HepG2 (cell line): ENCODE data around the gene MAP6D1. TPM values are rescaled to one million over a fixed set of nuclear protein-coding genes. Genes with fewer than 3 reads are reported as not detected.

Experiments used
- ATAC-seq: fragments of 200-7000 bp; cut with Tn5 transposase; 3 replicates; pipeline ENCODE4 v1.9.1; 2020; ENCODE audit warnings: mild to moderate bottlenecking, moderate library complexity
- BruUV-seq: library from RNA; stranded (reverse); fragments of 400-500 nt; replicated peaks from 2 replicates; lab custom pipeline; 2021; lab: Mats Ljungman, UMichigan
- CTCF ChIA-PET: fragments of 300-600 bp; formaldehyde crosslinking; extraction: SDS; loops from one replicate; lab custom pipeline; 2021; ENCODE audit warnings: low total read pairs, inconsistent platforms, low intra/inter-chr PET ratio; lab: Yijun Ruan, JAX
- POLR2A ChIA-PET: fragments of 350-600 bp; sonication (Branson Sonifier 250); formaldehyde crosslinking; loops from one replicate; lab custom pipeline; 2020; ENCODE audit warnings: antibody characterized with exemption, inconsistent platforms; lab: Yijun Ruan, JAX
- DNase-seq: peaks from one replicate; pipeline ENCODE4 v3.0.0-alpha.2; 2015; ENCODE audit warnings: low spot score
- FAIRE-seq: peaks from 3 replicates; lab custom pipeline; 2011; peaks lifted over from hg19 to GRCh38; lab: Jason Lieb, UNC
- H2AFZ ChIP-seq: one replicate; pipeline ENCODE4 v1.6.1; 2011; ENCODE audit warnings: low read length, inconsistent platforms
- H3K27ac ChIP-seq: fragments of 300-600 bp; 3 replicates; pipeline ENCODE4 v1.8.0; 2011; ENCODE audit warnings: mixed run types, mild to moderate bottlenecking, mixed read lengths, low read length, inconsistent platforms; ENCODE audit not compliant: insufficient read depth; ENCODE audit errors: extremely low read length
- H3K27me3 ChIP-seq, 2 experiments: fragments of 200-600 bp in 1 of 2; 2 replicates in 1 of 2; 3 replicates in 1 of 2; pipeline versions ENCODE4 v1.6.0 to v1.8.0; 2011; ENCODE audit warnings: low read length in 2 of 2, mild to moderate bottlenecking in 2 of 2, moderate library complexity in 2 of 2, inconsistent platforms in 1 of 2; ENCODE audit not compliant: insufficient read depth in 2 of 2, control insufficient read depth in 1 of 2
- H3K36me3 ChIP-seq, 2 experiments: fragments of 200-600 bp in 1 of 2; replicated peaks in 1 of 2; 2 replicates in 1 of 2; 3 replicates in 1 of 2; pipeline versions ENCODE4 v1.5.1 to v1.8.0; 2011; ENCODE audit warnings: low read length in 2 of 2, inconsistent platforms in 1 of 2; ENCODE audit not compliant: insufficient read depth in 2 of 2, control insufficient read depth in 1 of 2
- H3K4me1 ChIP-seq: 2 replicates; pipeline ENCODE4 v1.5.1; 2012; ENCODE audit warnings: low read length, inconsistent platforms; ENCODE audit not compliant: insufficient read depth
- H3K4me2 ChIP-seq: 2 replicates; pipeline ENCODE4 v1.6.0; 2011; ENCODE audit warnings: low read depth, low read length, inconsistent platforms
- H3K4me3 ChIP-seq, 3 experiments: fragments of 200-600 bp in 1 of 3; sonication (generic), shearing (Covaris generic) in 1 of 3; replicated peaks in 1 of 3; 2 replicates each; pipeline ENCODE4 v1.5.1; 2011 to 2016; ENCODE audit warnings: low read length in 3 of 3, inconsistent platforms in 2 of 3, low read depth in 2 of 3, mild to moderate bottlenecking in 2 of 3, control low read depth in 1 of 3, mixed read lengths in 1 of 3; ENCODE audit not compliant: insufficient read depth in 1 of 3
- H3K79me2 ChIP-seq: one replicate; pipeline ENCODE4 v1.6.1; 2011; ENCODE audit warnings: low read length, inconsistent platforms; ENCODE audit not compliant: insufficient read depth
- H3K9ac ChIP-seq: 2 replicates; pipeline ENCODE4 v1.6.0; 2011; ENCODE audit warnings: mild to moderate bottlenecking, low read depth, low read length, inconsistent platforms; ENCODE audit not compliant: insufficient read depth
- H3K9me3 ChIP-seq: 2 replicates; pipeline ENCODE4 v1.5.1; 2012; ENCODE audit warnings: mild to moderate bottlenecking, low read length
- H4K20me1 ChIP-seq: 2 replicates; pipeline ENCODE4 v1.6.0; 2011; ENCODE audit warnings: inconsistent platforms, mild to moderate bottlenecking, low read length, moderate library complexity; ENCODE audit not compliant: insufficient read depth
- CAMTA2 ChIP-seq: sonication (generic); formaldehyde crosslinking; IDR thresholded peaks from 2 replicates; pipeline ENCODE4 v1.4.0; 2020; ENCODE audit warnings: mild to moderate bottlenecking, missing genetic modification reagents, borderline replicate concordance
- ETV5 ChIP-seq: IDR thresholded peaks from 2 replicates; pipeline ENCODE4 v1.6.1; 2018; ENCODE audit warnings: missing biosample characterization, missing genetic modification reagents, inconsistent platforms, borderline replicate concordance
- GTF3A ChIP-seq: sonication (generic); formaldehyde crosslinking; conservative IDR thresholded peaks from 2 replicates; pipeline ENCODE4 v1.4.0; 2020; ENCODE audit warnings: mild to moderate bottlenecking, missing genetic modification reagents
- GZF1 ChIP-seq: sonication (generic); formaldehyde crosslinking; IDR thresholded peaks from 2 replicates; pipeline ENCODE4 v1.5.1; 2020; ENCODE audit warnings: mild to moderate bottlenecking, missing genetic modification reagents
- MIER2 ChIP-seq: IDR thresholded peaks from 2 replicates; pipeline ENCODE4 v1.6.1; 2016; ENCODE audit warnings: missing biosample characterization, missing genetic modification reagents
- NBN ChIP-seq: fragments of 450-650 bp; conservative IDR thresholded peaks from 2 replicates; pipeline ENCODE4 v1.6.1; 2017
- RAD51 ChIP-seq: fragments of 450-650 bp; IDR thresholded peaks from 2 replicates; pipeline ENCODE4 v1.6.1; 2016; ENCODE audit warnings: borderline replicate concordance
- ZBTB33 ChIP-seq: sonication (generic); formaldehyde crosslinking; IDR thresholded peaks from 2 replicates; pipeline ENCODE4 v1.4.0; 2020; ENCODE audit warnings: missing genetic modification reagents
- ZFAT ChIP-seq: sonication (generic); formaldehyde crosslinking; conservative IDR thresholded peaks from 2 replicates; pipeline ENCODE4 v1.8.1; 2023; ENCODE audit warnings: missing genetic modification reagents, inconsistent platforms
- ZNF275 ChIP-seq: sonication (generic); formaldehyde crosslinking; IDR thresholded peaks from 2 replicates; pipeline ENCODE4 v1.8.0; 2022; ENCODE audit warnings: missing genetic modification reagents, mild to moderate bottlenecking, inconsistent platforms, borderline replicate concordance
- ZNF362 ChIP-seq: sonication (generic); formaldehyde crosslinking; IDR thresholded peaks from 2 replicates; pipeline ENCODE4 v1.4.0; 2020; ENCODE audit warnings: missing genetic modification reagents, mild to moderate bottlenecking, borderline replicate concordance
- ZNF629 ChIP-seq: sonication (generic); formaldehyde crosslinking; conservative IDR thresholded peaks from 2 replicates; pipeline ENCODE4 v1.5.0; 2020; ENCODE audit warnings: missing genetic modification reagents
- WGBS: methylation state at CpG from one replicate; pipeline ENCODE4 v1.1.6; 2017; ENCODE audit warnings: low lambda C conversion rate; 5-methylcytosine and 5-hydroxymethylcytosine counted together
- in situ Hi-C: cut with HindIII; loops from 2 replicates; pipeline ENCODE4 v1.10.0; 2017; ENCODE audit warnings: low pct_unique_long_range_greater_than_20kb; ENCODE audit not compliant: extremely low pct_ligation_motif_present
- intact Hi-C: fragments of 100-400 bp; cut with micrococcal nuclease; formaldehyde crosslinking; loops from one replicate; pipeline ENCODE4 v1.10.0; 2022; ENCODE audit not compliant: unreplicated experiment
- polyA plus RNA-seq, 8 experiments: library from polyadenylated mRNA; depleted of rRNA in 3 of 8; stranded (reverse) in 7 of 8; unstranded in 1 of 8; fragments of >200 nt; fragmentation: Illumina TruSeq in 4 of 8; extraction: Trizol in 4 of 8; gene quantifications; 2 replicates each; pipeline versions ENCODE4 v1.2.1 to v1.2.3, GENCODE V29; 2011 to 2016; ENCODE audit warnings: low read depth in 4 of 8, missing spikeins in 1 of 8, mixed read lengths in 1 of 8; ENCODE audit not compliant: insufficient read depth in 1 of 8
- total RNA-seq, 5 experiments: library from RNA; depleted of rRNA; stranded (reverse); fragments of >200 nt; fragmentation: Illumina TruSeq; extraction: Trizol; gene quantifications; 2 replicates each; pipeline ENCODE4 v1.2.3, GENCODE V29; 2016; ENCODE audit warnings: low read depth in 1 of 5
- TF ChIP-seq, protein P1 (sequence below): IDR thresholded peaks from 2 replicates; pipeline ENCODE4 v1.6.1; 2016; ENCODE audit warnings: missing genetic modification reagents, missing compliant biosample characterization

The MAP6D1 gene
- total and polyA plus RNA-seq, 2 of the 13 experiments (the other 11 are each of a cell fraction or from before 2014, with no cell fraction given), result 0.12 to 0.62 TPM

- Histone ChIP-seq H3K79me2 (no peaks in the 10 kb centered on the region), H3K9me3 (no peaks in the 10 kb centered on the region), H3K27ac (no peak overlapping the region), H3K4me1 (no peaks in the 10 kb centered on the region; the same call in 1 of the 2 replicates), H3K4me2 (no peak overlapping the region), H3K27me3 (no peaks in the 10 kb centered on the region), H3K36me3 (peaks cover 22 to 51% of the 10 kb centered on the region in 2 experiments), H3K4me3 (no peak overlapping the region), H3K9ac (no peak overlapping the region), H4K20me1 (no peaks in the 10 kb centered on the region), H2AFZ (no peak overlapping the region)
- POLR2A ChIA-PET, result no interaction called here
- WGBS, result 97% methylated on average over 20 of the region's 24 CpGs
- DNase-seq, result no peak
- ATAC-seq, result no peak
- in situ Hi-C loops (no loop called here), intact Hi-C loops (no loop called here)
- no peak for FAIRE-seq
- CTCF ChIA-PET, result no interaction called here
- TF ChIP-seq MIER2 (no peak), ETV5 (no peak), GZF1 (CRISPR knock-in tag) (no peak)
- BruUV-seq, result no TSS peak
These were observed 14.5 kb downstream of the MAP6D1 start for GRCh38 chr3:183810643-183811594.

- POLR2A ChIA-PET, result no interaction called here
- no peak for FAIRE-seq
- Histone ChIP-seq H4K20me1 (no peaks in the 10 kb centered on the region), H3K4me1 (no peaks in the 10 kb centered on the region; the same call in 1 of the 2 replicates), H3K27ac (no peak overlapping the region), H3K79me2 (no peaks in the 10 kb centered on the region), H3K36me3 (peaks cover 30 to 62% of the 10 kb centered on the region in 2 experiments), H3K27me3 (no peaks in the 10 kb centered on the region), H2AFZ (no peak overlapping the region), H3K9ac (no peak overlapping the region), H3K4me2 (no peak overlapping the region), H3K9me3 (no peaks in the 10 kb centered on the region), H3K4me3 (no peak overlapping the region)
- no TSS peak for BruUV-seq
- no peak for ATAC-seq
- CTCF ChIA-PET, result no interaction called here
- intact Hi-C loops (no loop called here), in situ Hi-C loops (no loop called here)
- WGBS, result 84% methylated on average over 5 of the region's 5 CpGs
- DNase-seq, result no peak
- TF ChIP-seq, protein P1, sequence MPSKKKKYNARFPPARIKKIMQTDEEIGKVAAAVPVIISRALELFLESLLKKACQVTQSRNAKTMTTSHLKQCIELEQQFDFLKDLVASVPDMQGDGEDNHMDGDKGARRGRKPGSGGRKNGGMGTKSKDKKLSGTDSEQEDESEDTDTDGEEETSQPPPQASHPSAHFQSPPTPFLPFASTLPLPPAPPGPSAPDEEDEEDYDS (CRISPR knock-in tag), result no peak
- TF ChIP-seq ZNF362 (CRISPR knock-in tag) (no peak), ZFAT (CRISPR knock-in tag) (no peak), ZNF629 (CRISPR knock-in tag) (no peak), NBN (no peak), GTF3A (CRISPR knock-in tag) (no peak), RAD51 (no peak), CAMTA2 (CRISPR knock-in tag) (no peak), ZNF275 (CRISPR knock-in tag) (no peak), ZBTB33 (CRISPR knock-in tag) (no peak)
These were observed 16.1 kb downstream of the MAP6D1 start for GRCh38 chr3:183809270-183809669.
